ENCODE measurements around the gene PWP2.
"Not testable (repeated sequence)": the region's sequence is repeated elsewhere in the genome, so short reads cannot be mapped to it uniquely, and the experiment has no call there.

Gene PWP2

DNA sequence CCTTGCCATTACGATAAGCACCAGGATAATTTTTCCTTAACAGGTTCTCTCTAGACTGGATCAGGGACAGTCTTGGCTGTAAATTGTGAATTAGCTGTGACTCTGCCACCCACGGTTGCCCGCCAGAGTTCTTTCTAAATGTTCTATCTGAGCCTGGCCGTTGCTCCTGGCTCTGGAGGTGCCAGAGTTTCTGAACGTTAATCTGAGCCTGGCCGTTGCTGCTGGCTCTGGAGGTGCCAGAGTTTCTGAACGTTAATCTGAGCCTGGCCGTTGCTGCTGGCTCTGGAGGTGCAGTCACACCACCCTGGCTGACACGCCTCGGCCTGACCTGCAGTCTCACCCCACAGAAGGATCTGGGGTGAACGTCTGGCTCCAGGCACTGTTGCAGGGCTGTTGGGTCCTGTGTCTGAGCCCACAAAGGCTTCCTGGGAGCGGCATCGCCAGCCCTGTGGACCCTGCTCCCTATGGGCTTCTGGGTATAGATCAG is 56.0 kb downstream of the PWP2 start:
- not testable (repeated sequence) for DNase-seq (ENCODE audit: low read depth)

- DNase-seq (ENCODE audit: low read depth): not testable (repeated sequence)
Observed at GRCh38 chr21:44165933-44166332, 58.7 kb downstream of the PWP2 start.

- not testable (repeated sequence) for DNase-seq (ENCODE audit: low read depth)
Observed at GRCh38 chr21:44167527-44167926, 60.3 kb downstream of the PWP2 start.

DNA sequence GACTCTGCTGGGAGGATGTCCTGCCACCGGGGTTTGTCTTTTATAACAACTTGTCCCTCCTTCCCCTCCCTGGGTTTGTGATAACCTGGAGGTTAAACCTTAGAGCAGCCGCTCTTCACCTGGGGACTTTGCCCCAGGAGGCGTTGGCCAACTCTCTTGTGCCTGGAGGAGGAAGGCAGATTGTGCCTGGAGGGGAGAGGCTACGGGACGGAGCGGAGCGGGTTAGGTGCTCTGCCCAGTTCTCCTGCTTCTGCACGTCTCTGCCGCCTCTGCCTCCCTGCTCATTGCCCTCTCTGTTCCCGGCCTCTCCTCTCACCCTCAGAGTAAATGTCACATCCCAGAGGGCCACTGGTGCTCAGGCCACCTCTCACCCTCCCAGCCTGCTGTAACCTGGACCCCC is 63.1 kb downstream of the PWP2 start:
- DNase-seq (ENCODE audit: low read depth): not testable (repeated sequence)

DNA sequence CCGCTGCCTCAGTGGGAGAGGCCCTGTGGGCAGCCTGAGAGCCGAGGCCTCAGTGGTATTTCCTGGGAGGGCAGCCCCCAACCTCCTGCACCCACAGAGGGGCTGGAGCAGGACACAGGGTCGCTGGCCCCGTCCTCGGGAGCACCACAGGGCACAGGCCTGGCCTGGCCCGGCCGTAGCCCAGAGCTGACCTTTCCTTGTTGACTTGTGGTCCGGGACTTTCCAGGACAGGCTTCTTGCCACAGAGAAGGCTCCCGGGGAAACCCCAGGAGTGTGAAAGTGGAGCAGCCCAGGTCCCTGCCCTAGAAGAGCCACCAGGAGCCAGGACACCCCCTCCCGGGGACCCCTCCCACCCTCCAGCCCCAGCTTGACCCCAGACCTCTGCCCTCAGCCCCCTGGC is 63.7 kb downstream of the PWP2 start:
- DNase-seq (ENCODE audit: low read depth): not testable (repeated sequence)

GRCh38 chr21:44171962-44172572 is 64.9 kb downstream of the PWP2 start:
- DNase-seq (ENCODE audit: low read depth): not testable (repeated sequence)

GRCh38 chr21:44172741-44173140 is 65.5 kb downstream of the PWP2 start:
- not testable (repeated sequence) for DNase-seq (ENCODE audit: low read depth)

DNA sequence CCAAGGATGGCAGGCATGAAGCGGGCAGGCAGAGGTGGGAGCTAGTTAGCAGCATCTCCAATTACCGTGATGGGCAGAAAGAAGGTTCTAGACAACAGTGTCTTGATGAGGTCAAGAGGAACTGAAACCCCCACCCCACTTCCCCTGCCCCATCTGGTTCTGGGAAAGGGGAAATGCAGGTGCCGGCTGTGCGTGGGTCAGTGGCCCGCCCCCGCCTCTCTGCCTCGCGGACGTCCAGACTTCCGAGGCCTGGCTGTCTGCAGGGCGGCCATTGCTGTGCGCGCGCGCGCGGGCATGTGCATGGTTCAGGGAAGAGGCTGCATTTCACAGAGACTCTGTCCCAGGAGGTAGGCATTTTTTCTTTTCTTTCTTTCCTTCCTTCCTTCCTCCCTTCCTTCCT is 68.0 kb downstream of the PWP2 start:
- DNase-seq (ENCODE audit: low read depth): not testable (repeated sequence)

DNA sequence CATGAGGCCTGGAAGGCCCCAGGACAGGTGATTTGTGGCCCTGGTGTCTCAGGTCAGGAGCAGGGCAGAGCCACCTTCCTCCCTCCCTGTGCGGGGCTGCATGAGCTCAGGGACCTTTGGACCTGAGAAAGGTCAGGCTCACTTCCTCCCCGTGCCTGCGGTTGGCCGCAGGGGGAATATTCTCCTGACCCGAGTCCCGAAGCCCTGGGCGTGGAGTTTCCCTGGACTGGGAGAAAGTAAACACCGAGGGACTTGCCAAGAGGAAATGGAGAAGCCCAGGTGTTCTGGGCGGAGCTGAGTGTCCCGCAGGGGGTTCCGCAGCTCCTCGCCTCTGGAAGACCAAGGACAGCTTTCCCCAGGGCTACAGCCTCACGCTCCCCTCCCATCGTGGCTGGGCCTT is 68.9 kb downstream of the PWP2 start:
- not testable (repeated sequence) for DNase-seq (ENCODE audit: low read depth)

All from ELR (cell line).